ENCODE data around the gene HECTD4. TPM values are rescaled to one million over a fixed set of nuclear protein-coding genes. Genes with fewer than 3 reads are reported as not detected.
"Not testable (repeated sequence)": the region's sequence is repeated elsewhere in the genome, so short reads cannot be mapped to it uniquely, and the experiment has no call there.

Gene HECTD4
- total RNA-seq, result 20.0 TPM
- long read RNA-seq, partial matches to known transcripts, result 11 of 16 reads
- long read RNA-seq, other reads (novel, unspliced or antisense), result 5 of 16 reads

GRCh38 chr12:112381883-112382796, at the start of gene HECTD4:
HECTD4 (minus strand) TSS chr12:112382431; CDS start chr12:112382128, 303 bp downstream.
- ATAC-seq (ENCODE audit: poor library complexity) (peak; percentile 99), DNase-seq (peak; percentile 99)
- intact Hi-C loops (cut with DNase I), result loop anchor here (10.0 kb wide), 2 partner anchors 97 to 437 kb away; no protein-coding TSS in a partner anchor

GRCh38 chr12:112431965-112432364, 49.7 kb upstream of the HECTD4 start:
- intact Hi-C loops (cut with DNase I), result no loop called here
- DNase-seq, result no peak

GRCh38 chr12:112430929-112431328, 48.7 kb upstream of the HECTD4 start:
- intact Hi-C loops (cut with DNase I), result no loop called here
- ATAC-seq (ENCODE audit: poor library complexity), result no peak
- no peak for DNase-seq

More at GRCh38 chr12:112431965-112432364, 49.7 kb upstream of the HECTD4 start:
- ATAC-seq (ENCODE audit: poor library complexity), result no peak

GRCh38 chr12:112427760-112428159, 45.5 kb upstream of the HECTD4 start:
- intact Hi-C loops (cut with DNase I), result no loop called here
- ATAC-seq (ENCODE audit: poor library complexity) (no peak), DNase-seq (no peak)

- DNase-seq (no peak), ATAC-seq (ENCODE audit: poor library complexity) (no peak)
- intact Hi-C loops (cut with DNase I), result no loop called here
Observed at GRCh38 chr12:112425582-112426382, 43.6 kb upstream of the HECTD4 start.

- DNase-seq, result no peak
- no peak for ATAC-seq (ENCODE audit: poor library complexity)
- intact Hi-C loops (cut with DNase I), result no loop called here
Observed at GRCh38 chr12:112424126-112424525, 41.9 kb upstream of the HECTD4 start.

- intact Hi-C loops (cut with DNase I), result no loop called here
- no peak for DNase-seq
- peak; percentile 6 for ATAC-seq (ENCODE audit: poor library complexity)
Observed at GRCh38 chr12:112422531-112422930, 40.3 kb upstream of the HECTD4 start.

- DNase-seq (no peak), ATAC-seq (ENCODE audit: poor library complexity) (no peak)
- intact Hi-C loops (cut with DNase I), result no loop called here
Observed at GRCh38 chr12:112421363-112421762, 39.1 kb upstream of the HECTD4 start.

GRCh38 chr12:112420740-112421139, 38.5 kb upstream of the HECTD4 start:
- ATAC-seq (ENCODE audit: poor library complexity) (no peak), DNase-seq (no peak)
- intact Hi-C loops (cut with DNase I), result no loop called here

- DNase-seq (peak; percentile 78), ATAC-seq (ENCODE audit: poor library complexity) (peak; percentile 84)
- intact Hi-C loops (cut with DNase I), result no loop called here
Observed at GRCh38 chr12:112419297-112420133, 37.3 kb upstream of the HECTD4 start.

GRCh38 chr12:112418608-112419296, 36.5 kb upstream of the HECTD4 start, which contains the start of gene PTPN11:
PTPN11 (plus strand) TSS chr12:112418947; CDS start chr12:112419112, 165 bp downstream.
- ATAC-seq (ENCODE audit: poor library complexity) (peak; percentile 95), DNase-seq (peak; percentile 93)
- intact Hi-C loops (cut with DNase I), result no loop called here

GRCh38 chr12:112418273-112418607, 36.0 kb upstream of the HECTD4 start:
- ATAC-seq (ENCODE audit: poor library complexity), result no peak

GRCh38 chr12:112415457-112415856, 33.2 kb upstream of the HECTD4 start:
- intact Hi-C loops (cut with DNase I); ATAC-seq (ENCODE audit: poor library complexity): not testable (repeated sequence)

More at GRCh38 chr12:112418273-112418607, 36.0 kb upstream of the HECTD4 start:
- DNase-seq, result no peak
- intact Hi-C loops (cut with DNase I), result no loop called here

GRCh38 chr12:112413855-112414625, 31.8 kb upstream of the HECTD4 start:
- ATAC-seq (ENCODE audit: poor library complexity) (no peak), DNase-seq (no peak)
- intact Hi-C loops (cut with DNase I), result no loop called here

More at GRCh38 chr12:112415457-112415856, 33.2 kb upstream of the HECTD4 start:
- not testable (repeated sequence) for DNase-seq

GRCh38 chr12:112409906-112410244, 27.6 kb upstream of the HECTD4 start:
- intact Hi-C loops (cut with DNase I), result no loop called here
- no peak for DNase-seq
- no peak for ATAC-seq (ENCODE audit: poor library complexity)

GRCh38 chr12:112409064-112409905, 27.1 kb upstream of the HECTD4 start, which contains the start of gene RPL6:
RPL6 (minus strand) TSS chr12:112409605; CDS start chr12:112408656, 949 bp downstream.
- ATAC-seq (ENCODE audit: poor library complexity) (peak; percentile 96), DNase-seq (peak; percentile 79)
- intact Hi-C loops (cut with DNase I), result no loop called here

Data from Right ventricle myocardium superior (tissue), 1 donor.